ENCODE results near the gene BMP15.
A peak's percentile ranks its signal among the peaks of the same experiment; 100 is the strongest.

Gene BMP15

DNA sequence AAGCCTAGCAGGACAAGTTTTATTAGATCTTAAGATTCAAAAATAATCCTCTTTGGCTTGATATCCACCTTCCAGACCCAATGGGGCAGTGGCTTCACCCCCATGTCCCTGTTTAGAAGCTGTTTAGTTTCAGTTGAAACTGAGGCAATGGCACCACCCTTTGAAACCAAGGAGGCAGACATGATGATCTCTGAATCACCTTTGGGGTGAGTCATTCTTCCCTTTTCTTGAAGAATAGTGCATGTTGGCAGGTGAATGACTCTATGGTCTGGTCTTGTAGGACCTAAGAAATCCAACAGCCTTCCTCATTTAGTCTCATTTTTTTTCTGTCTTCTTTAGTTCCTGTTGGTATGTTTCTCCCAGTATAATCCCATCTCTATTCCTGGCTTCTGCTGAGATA lies 29.5 kb upstream of the BMP15 start:
- no peak for DNase-seq (ENCODE audit: extremely low read depth, low read depth)
- TF ChIP-seq CTCF (IDR thresholded peaks at IDR 0.05; ENCODE audit: low read depth, low read length, missing control alignments), result no peak
- no peak overlapping the region for H3K4me3 ChIP-seq (replicated peaks; ENCODE audit: low read depth, low read length)

GRCh38 chrX:50888884-50889283 lies 21.7 kb upstream of the BMP15 start:
- no peak overlapping the region for H3K4me3 ChIP-seq (replicated peaks; ENCODE audit: low read depth, low read length)
- no peak for DNase-seq (ENCODE audit: extremely low read depth, low read depth)

DNA sequence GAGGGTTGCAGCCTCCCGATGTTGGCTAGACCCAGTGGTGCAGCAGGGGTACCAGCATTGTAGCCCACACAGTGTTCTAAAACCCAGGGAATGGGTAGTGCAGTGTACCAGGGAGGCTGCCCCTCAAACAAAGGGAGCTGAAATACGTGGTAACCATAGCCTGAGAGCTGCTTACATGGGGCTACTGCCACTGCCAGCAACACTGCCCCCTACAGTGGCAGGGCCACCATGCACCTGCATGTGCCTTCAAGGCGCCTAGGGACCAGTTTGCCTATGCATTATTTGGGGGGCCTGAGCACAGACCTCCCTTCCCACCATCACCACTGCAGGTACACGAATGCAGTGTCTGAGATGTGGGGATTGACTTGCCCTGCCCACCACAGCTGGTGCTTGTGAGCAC lies 21.0 kb upstream of the BMP15 start:
- DNase-seq (ENCODE audit: extremely low read depth, low read depth), result no peak
- no peak overlapping the region for H3K4me3 ChIP-seq (replicated peaks; ENCODE audit: low read depth, low read length)
- no peak for TF ChIP-seq CTCF (IDR thresholded peaks at IDR 0.05; ENCODE audit: low read depth, low read length, missing control alignments)

More at GRCh38 chrX:50888884-50889283, 21.7 kb upstream of the BMP15 start:
- no peak for TF ChIP-seq CTCF (IDR thresholded peaks at IDR 0.05; ENCODE audit: low read depth, low read length, missing control alignments)

GRCh38 chrX:50893047-50893446 lies 17.5 kb upstream of the BMP15 start:
- no peak for DNase-seq (ENCODE audit: extremely low read depth, low read depth)
- no peak overlapping the region for H3K4me3 ChIP-seq (replicated peaks; ENCODE audit: low read depth, low read length)
- TF ChIP-seq CTCF (IDR thresholded peaks at IDR 0.05; ENCODE audit: low read depth, low read length, missing control alignments), result no peak

GRCh38 chrX:50893466-50893865 lies 17.1 kb upstream of the BMP15 start:
- TF ChIP-seq CTCF (IDR thresholded peaks at IDR 0.05; ENCODE audit: low read depth, low read length, missing control alignments), result no peak

DNA sequence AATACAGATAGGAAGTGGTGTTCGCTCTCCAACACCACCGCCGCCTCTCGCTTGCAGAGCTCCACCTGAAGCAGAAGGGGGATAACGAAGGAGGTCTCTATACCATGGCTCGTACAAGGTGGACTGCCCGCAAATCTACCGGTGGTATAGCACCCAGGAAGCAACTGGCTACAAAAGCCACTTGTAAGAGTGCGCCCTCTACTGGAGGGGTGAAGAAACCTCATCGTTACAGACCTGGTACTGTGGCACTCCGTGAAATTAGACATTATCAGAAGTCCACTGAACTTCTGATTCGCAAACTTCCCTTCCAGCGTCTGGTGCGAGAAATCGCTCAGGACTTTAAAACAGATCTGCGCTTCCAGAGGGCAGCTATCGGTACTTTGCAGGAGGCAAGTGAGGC lies 5.2 kb upstream of the BMP15 start:
- no peak for DNase-seq (ENCODE audit: extremely low read depth, low read depth)
- peak; percentile 14 for TF ChIP-seq CTCF (IDR thresholded peaks at IDR 0.05; ENCODE audit: low read depth, low read length, missing control alignments)
- H3K4me3 ChIP-seq (replicated peaks; ENCODE audit: low read depth, low read length), result no peak overlapping the region

More at GRCh38 chrX:50893466-50893865, 17.1 kb upstream of the BMP15 start:
- DNase-seq (ENCODE audit: extremely low read depth, low read depth), result no peak
- H3K4me3 ChIP-seq (replicated peaks; ENCODE audit: low read depth, low read length), result no peak overlapping the region

GRCh38 chrX:50913520-50913919 lies 3.0 kb downstream of the BMP15 start:
- DNase-seq (ENCODE audit: extremely low read depth, low read depth), result no peak
- no peak for TF ChIP-seq CTCF (IDR thresholded peaks at IDR 0.05; ENCODE audit: low read depth, low read length, missing control alignments)

More at GRCh38 chrX:50913520-50913919, 3.0 kb downstream of the BMP15 start:
- no peak overlapping the region for H3K4me3 ChIP-seq (replicated peaks; ENCODE audit: low read depth, low read length)

All from HFF-Myc (cell line).